ENCODE results near the gene FREY1.

GRCh38 chr11:45926001-45926401, 18.9 kb upstream of the FREY1 start:
- TF ChIP-seq CTCF (IDR thresholded peaks at IDR 0.05) = no peak
- TF ChIP-seq POLR2A (IDR thresholded peaks at IDR 0.05) = no peak
- no peak for TF ChIP-seq EP300 (IDR thresholded peaks at IDR 0.05)
- TF ChIP-seq POLR2AphosphoS5 (IDR thresholded peaks at IDR 0.05) = no peak

Data from upper lobe of left lung (tissue), 4 donors.